Upper lobe of left lung (tissue), 4 donors: ENCODE data around the gene ZNF710.
A peak's percentile ranks its signal among the peaks of the same experiment; 100 is the strongest.

Experiments used
- CTCF ChIP-seq, 6 experiments: fragments of 450-650 bp in 4 of 6; fragments of 200-600 bp in 2 of 6; sonication (generic) in 2 of 6; IDR thresholded peaks; one replicate each; pipeline ENCODE4 v1.5.1; 2016 to 2019; ENCODE audit warnings: antibody characterized with exemption in 6 of 6
- EP300 ChIP-seq, 4 donors: sonication (generic); formaldehyde crosslinking; IDR thresholded peaks; one replicate each; pipeline ENCODE4 v1.5.1; 2017; ENCODE audit warnings: antibody characterized with exemption in 4 of 4, control low read depth in 2 of 4
- POLR2A ChIP-seq, 4 donors: fragments of 450-650 bp; IDR thresholded peaks; one replicate each; pipeline ENCODE4 v1.5.1; 2016 to 2017; ENCODE audit warnings: antibody characterized with exemption in 4 of 4, mild to moderate bottlenecking in 2 of 4

DNA sequence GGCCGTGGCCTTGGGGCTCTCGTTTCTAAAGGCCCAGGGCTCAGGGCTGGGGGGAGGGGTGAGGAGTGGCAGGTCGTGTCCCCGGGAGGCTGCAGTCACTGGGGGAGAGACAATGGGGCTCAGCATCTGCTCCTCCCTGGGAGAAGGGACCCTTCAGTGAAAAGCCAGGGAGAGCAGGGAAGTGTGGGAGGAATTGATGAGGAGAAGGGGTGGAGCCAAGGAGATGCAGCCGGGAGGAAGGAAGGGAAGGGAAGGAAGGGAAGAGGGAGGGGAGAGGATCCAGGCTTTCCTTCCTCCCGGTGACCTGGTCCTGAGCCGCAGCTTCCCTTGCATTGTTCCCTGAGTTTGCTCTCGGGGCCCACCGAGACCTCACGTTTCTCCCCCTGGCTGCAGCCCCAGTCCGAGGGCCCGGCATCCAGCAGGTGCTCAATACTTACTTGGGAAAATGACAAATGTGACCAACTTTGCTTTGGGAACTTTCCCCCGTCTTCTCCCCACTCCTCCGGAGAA is 1.4 kb upstream of the ZNF710 start:
- TF ChIP-seq POLR2A (IDR thresholded peaks at IDR 0.05), result peak in 2 of 4 donors; percentile 24 to 48
- peak in 1 of 6 experiments; percentile 4 for TF ChIP-seq CTCF (IDR thresholded peaks at IDR 0.05)
- TF ChIP-seq EP300 (IDR thresholded peaks at IDR 0.05), result no peak
